K562 (cell line): ENCODE measurements around the gene PRDX6. TPM values are rescaled to one million over a fixed set of nuclear protein-coding genes. Genes with fewer than 3 reads are reported as not detected.

Experiments
- ATF4 ChIP-seq: fragments of 450-650 bp; formaldehyde crosslinking; IDR thresholded peaks from 2 replicates; pipeline ENCODE4 v1.4.0; 2022; ENCODE audit warnings: mild to moderate bottlenecking, moderate library complexity
- E2F6 ChIP-seq, 2 experiments: IDR thresholded peaks; 2 replicates each; pipeline ENCODE4 v1.6.1; 2011; ENCODE audit warnings: borderline replicate concordance in 1 of 2, control low read depth in 1 of 2, low read depth in 1 of 2, low read length in 1 of 2, mild to moderate bottlenecking in 1 of 2, mixed read lengths in 1 of 2, moderate library complexity in 1 of 2; ENCODE audit not compliant: insufficient read depth in 1 of 2, insufficient read length in 1 of 2, poor library complexity in 1 of 2, severe bottlenecking in 1 of 2; ENCODE audit errors: extremely low read depth in 1 of 2
- EHMT2 ChIP-seq: fragments of 450-650 bp; IDR thresholded peaks from 2 replicates; pipeline ENCODE4 v1.6.1; 2018; ENCODE audit warnings: antibody characterized with exemption
- ILF3 ChIP-seq: fragments of 450-650 bp; IDR thresholded peaks from 2 replicates; pipeline ENCODE4 v1.6.1; 2018; ENCODE audit warnings: antibody characterized with exemption, mild to moderate bottlenecking, moderate library complexity, borderline replicate concordance
- KLF13 ChIP-seq: fragments of 450-650 bp; IDR thresholded peaks from 2 replicates; pipeline ENCODE4 v1.6.1; 2016; ENCODE audit warnings: missing genetic modification characterization, low read depth, mild to moderate bottlenecking, missing compliant biosample characterization, moderate library complexity, borderline replicate concordance
- MCM3 ChIP-seq: fragments of 450-650 bp; IDR thresholded peaks from 2 replicates; pipeline ENCODE4 v1.6.1; 2016
- NFATC3 ChIP-seq: fragments of 450-650 bp; IDR thresholded peaks from 2 replicates; pipeline ENCODE4 v1.6.1; 2017; ENCODE audit warnings: mild to moderate bottlenecking
- SPI1 ChIP-seq: IDR thresholded peaks from 2 replicates; pipeline ENCODE4 v1.6.1; 2011; ENCODE audit warnings: low read depth, low read length, control low read depth, borderline replicate concordance
- TCF7L2 ChIP-seq: fragments of 150-350 bp; IDR thresholded peaks from 2 replicates; pipeline ENCODE4 v1.6.1; 2016; ENCODE audit warnings: low read depth, mild to moderate bottlenecking, low read length, moderate library complexity
- YY1 ChIP-seq, 3 experiments: IDR thresholded peaks; 2 replicates each; pipeline ENCODE4 v1.6.1; 2011; ENCODE audit warnings: low read length in 2 of 3, mild to moderate bottlenecking in 2 of 3, moderate library complexity in 2 of 3, borderline replicate concordance in 1 of 3, control low read depth in 1 of 3, low read depth in 1 of 3; ENCODE audit not compliant: insufficient read depth in 3 of 3, insufficient replicate concordance in 2 of 3, control insufficient read depth in 1 of 3, insufficient read length in 1 of 3; ENCODE audit errors: extremely low read depth in 1 of 3
- ZBTB5 ChIP-seq: fragments of 450-650 bp; IDR thresholded peaks from 2 replicates; pipeline ENCODE4 v1.6.1; 2017; ENCODE audit warnings: antibody characterized with exemption
- ZNF280B ChIP-seq: fragments of 250-450 bp; sonication (Bioruptor Pico); IDR thresholded peaks from 2 replicates; pipeline ENCODE4 v1.5.1; 2021; ENCODE audit warnings: mild to moderate bottlenecking
- ZNF77 ChIP-seq: fragments of 250-450 bp; sonication (Bioruptor Pico); IDR thresholded peaks from 2 replicates; pipeline ENCODE4 v1.5.0; 2020
- polyA plus RNA-seq, 8 experiments: library from polyadenylated mRNA; depleted of rRNA in 4 of 8; stranded (reverse) in 5 of 8; unstranded in 3 of 8; fragments of >200 nt; fragmentation: Nextera tagmentation in 2 of 8; fragmentation: Illumina TruSeq in 1 of 8; extraction: Ambion mirVana in 2 of 8; extraction: Trizol in 1 of 8; gene quantifications; 2 replicates each; pipeline versions ENCODE4 v1.2.1 to v1.2.3, GENCODE V29; 2011 to 2014; ENCODE audit warnings: inconsistent platforms in 1 of 8, missing spikeins in 1 of 8
- total RNA-seq, 7 experiments: library from RNA; depleted of rRNA in 6 of 7; stranded (reverse); fragments of >200 nt in 6 of 7; fragmentation: Illumina TruSeq in 2 of 7; extraction: Trizol in 2 of 7; gene quantifications; 2 replicates each; pipeline versions ENCODE4 v1.2.1 to v1.2.3, GENCODE V29; 2011 to 2021; ENCODE audit warnings: low replicate concordance in 1 of 7

The PRDX6 gene
- total and polyA plus RNA-seq, 9 of the 15 experiments (the other 6 are each of a cell fraction or from before 2014, with no cell fraction given): 277 to 1,082 (median 610) TPM

GRCh38 chr1:173479649-173480048 is 2.5 kb downstream of the PRDX6 start (continued):
- TF ChIP-seq E2F6 (IDR thresholded peaks at IDR 0.05; ENCODE audit: borderline replicate concordance in 1 of 2, extremely low read depth in 1 of 2, insufficient read depth in 1 of 2, insufficient read length in 1 of 2, low read depth in 1 of 2, low read length in 1 of 2, poor library complexity in 1 of 2, severe bottlenecking in 1 of 2) (no peak), ATF4 (no peak), ZBTB5 (no peak), EHMT2 (peak; percentile 49; the same call in 1 of the 2 replicates), ILF3 (no peak), MCM3 (no peak), YY1 (IDR thresholded peaks at IDR 0.05; ENCODE audit: borderline replicate concordance in 1 of 3, control insufficient read depth in 1 of 3, extremely low read depth in 1 of 3, insufficient read depth in 3 of 3, insufficient read length in 1 of 3, insufficient replicate concordance in 2 of 3, low read depth in 1 of 3, low read length in 2 of 3) (no peak), ZNF77 (no peak), KLF13 (tag) (no peak), SPI1 (peak; percentile 21; the same call in 1 of the 2 replicates), NFATC3 (0 out of 2 replicates have a peak, but pooled peaks have one; percentile 4), TCF7L2 (no peak), ZNF280B (CRISPR knock-in tag) (no peak)
